CD4-positive, alpha-beta T cell treated with Interleukin-21 for 1 hour (primary cell): Measurements from ENCODE around the gene OSBPL10.
"Not testable (repeated sequence)": the region's sequence is repeated elsewhere in the genome, so short reads cannot be mapped to it uniquely, and the experiment has no call there.

Source experiments
- DNase-seq: peaks from one replicate; pipeline ENCODE4 v3.0.0-alpha.2; 2020

OSBPL10 gene

DNA sequence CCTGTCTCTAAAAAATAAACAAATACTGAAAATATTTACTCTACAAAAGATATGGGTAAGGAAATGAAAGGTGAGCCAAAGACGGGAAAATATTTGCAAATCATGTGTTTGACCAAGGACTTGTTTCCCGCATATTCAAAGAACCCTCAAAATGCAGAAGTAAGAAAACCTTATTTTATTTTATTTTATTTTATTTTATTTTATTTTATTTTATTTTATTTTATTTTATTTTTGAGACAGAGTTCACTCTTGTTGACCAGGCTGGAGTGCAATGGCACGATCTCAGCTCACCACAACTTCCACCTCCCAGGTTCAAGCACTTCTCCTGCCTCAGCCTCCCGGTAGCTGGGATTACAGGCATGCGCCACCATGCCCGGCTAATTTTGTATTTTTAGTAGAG is 11.9 kb upstream of the OSBPL10 start:
- not testable (repeated sequence) for DNase-seq

DNA sequence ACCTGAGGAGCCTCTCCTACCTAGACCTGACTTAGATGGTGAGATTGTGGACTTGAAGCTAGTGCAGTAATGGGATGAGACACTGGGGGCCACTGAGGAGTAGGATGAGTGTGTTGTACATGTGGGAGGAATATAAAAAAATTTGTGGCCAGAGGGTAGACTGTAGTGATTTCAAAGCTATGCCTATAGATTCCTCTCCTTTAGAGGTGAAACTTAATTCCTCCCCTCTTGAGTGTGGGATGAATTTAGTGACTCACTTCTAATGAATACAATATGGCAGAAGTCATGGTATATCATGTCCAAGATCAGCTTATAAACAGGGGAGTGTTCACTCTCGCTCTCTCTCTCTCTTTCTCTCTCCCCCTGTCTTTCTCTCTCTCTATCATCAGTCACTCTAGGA is 7.2 kb upstream of the OSBPL10 start:
- DNase-seq = no peak

DNA sequence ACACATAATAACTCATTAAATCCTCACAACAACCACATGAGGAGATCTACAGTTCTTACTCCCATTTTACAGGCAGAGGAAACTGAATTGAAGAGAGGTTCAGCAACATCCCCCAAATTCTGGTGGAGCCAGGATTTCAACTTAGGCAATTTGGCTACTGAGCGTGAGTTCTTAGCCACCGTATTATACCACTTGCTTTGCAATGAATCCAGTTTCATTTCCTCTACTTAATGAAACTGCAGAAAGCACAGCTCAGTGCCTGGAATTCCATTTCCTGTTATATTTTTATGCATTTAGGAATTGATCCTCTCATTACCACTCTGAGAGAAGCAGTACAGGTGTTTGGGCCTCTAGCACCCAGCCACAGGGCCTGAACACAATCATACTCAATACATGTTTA is 4.8 kb upstream of the OSBPL10 start:
- no peak for DNase-seq

DNA sequence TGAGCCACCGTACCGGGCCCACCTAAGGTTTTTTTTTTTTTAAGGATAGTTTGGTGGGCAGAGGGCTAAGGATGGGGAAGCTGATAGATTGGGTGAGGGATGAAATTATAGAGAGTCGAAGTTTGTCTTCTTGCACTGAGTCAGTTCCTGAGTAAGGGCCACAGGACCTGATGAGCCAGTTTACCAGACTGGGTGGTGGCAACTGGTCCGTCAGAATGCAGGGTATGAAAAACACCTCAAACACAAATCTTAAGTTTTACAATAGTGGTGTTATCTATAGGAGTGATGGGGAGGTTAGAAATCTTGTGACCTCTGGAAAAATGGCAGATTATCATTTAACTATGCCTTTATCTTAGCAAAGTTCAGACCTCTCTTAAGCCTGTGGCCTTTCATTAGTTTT is 3.3 kb upstream of the OSBPL10 start:
- DNase-seq = no peak

DNA sequence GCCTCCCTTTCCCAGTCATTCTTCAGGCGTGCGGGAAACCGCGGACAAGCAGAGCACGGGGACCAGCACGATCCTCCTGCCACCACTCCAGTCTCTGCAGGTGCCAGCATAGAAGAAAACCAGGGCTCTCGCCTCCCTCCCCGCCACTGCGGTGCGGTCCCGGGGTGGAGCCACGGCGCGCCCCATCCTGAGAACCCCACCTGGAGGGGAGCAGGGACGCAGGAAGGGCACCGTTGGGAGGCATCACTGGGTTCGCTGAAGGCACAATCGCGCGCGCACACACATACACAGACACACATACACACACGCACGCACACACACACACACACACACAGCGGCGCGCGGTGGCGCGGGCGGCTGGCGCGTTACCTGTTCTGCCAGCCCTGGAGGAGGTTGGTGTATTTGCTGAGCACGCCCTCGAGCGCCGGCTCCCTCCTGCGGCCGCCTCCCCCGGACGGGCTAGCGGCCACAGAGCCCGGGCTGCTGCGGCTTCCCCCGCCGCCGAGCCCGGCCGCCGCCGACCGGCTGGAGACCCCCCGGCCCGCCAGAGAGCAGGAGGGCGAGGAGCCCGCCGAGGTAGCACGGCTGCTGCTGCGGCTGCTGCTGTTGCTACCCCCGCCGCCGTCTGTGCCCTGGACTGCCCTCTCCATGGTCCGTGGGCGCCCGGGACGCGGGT is 394 bp downstream of the OSBPL10 start:
- peak; percentile 12 for DNase-seq

DNA sequence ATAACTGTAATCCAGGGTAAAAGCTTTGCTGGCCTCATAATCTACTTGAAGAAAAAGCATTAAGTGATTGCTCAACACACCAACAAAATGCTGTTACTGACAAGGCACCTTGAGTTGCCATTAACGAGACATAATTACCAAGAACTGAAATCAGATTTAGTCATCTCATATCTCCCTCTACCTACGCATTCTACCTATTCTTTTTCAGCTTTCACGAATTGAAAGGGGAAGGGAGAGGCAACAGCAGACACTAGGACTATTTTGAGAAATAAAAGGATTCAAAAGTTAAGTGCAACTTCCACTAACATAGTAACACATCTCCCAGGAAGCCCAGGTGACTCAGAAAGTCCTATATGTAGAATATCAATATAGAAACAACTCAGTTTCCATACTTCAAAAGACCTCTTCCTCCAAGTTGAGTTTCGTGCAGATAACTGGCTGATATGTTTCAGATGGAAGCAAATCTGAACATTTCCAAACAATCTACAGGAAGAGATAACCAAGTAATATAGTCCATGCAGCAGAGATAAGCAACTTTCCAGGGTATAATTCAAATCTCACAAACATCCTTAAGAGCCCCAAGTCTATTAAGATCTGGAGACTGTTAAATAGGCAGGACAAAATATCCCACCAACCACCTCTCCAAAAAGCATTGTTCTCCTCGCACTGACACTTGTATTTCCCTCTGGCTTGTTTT is 1.9 kb downstream of the OSBPL10 start:
- DNase-seq = no peak

DNA sequence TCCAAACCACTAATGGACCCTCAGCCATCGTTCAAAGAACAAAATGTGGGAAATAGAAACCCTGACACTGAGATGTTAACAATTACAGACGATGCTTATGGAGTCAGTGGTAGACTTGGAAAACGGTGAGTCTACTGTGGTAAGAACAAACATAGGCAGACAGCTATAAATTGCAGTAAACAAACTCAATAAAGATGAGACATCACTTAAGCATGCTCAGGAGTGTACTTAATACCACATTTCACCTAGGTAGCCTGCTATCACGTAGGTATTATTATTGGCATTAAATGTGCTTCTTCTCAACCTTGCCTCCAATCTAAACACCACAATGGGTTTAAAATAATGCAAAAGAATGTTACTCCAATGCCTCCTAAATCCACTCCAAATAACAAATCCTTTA is 2.5 kb downstream of the OSBPL10 start:
- DNase-seq = no peak

DNA sequence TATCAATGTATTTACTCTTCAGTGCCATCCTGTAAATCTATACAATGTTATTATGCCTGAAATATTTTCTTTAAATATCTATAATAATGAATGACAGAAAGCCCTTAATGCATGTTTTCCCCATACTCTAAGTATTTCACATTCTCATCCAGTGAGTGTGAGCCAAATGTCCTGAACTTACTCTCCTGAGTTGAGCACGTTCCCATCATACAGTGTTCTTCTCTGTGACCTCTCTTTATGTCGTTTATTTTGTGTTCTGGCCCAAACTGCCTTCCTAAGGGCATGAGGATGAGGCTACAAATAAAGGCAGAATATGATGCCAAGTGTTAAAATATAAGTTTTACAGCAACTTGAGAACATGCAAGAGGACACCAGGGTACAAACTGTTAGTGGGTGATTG is 3.3 kb downstream of the OSBPL10 start:
- DNase-seq = no peak

- DNase-seq = no peak
These were observed 4.8 kb downstream of the OSBPL10 start for GRCh38 chr3:31976302-31976701.

- DNase-seq = no peak
These were observed 6.1 kb downstream of the OSBPL10 start for GRCh38 chr3:31974964-31975363.

DNA sequence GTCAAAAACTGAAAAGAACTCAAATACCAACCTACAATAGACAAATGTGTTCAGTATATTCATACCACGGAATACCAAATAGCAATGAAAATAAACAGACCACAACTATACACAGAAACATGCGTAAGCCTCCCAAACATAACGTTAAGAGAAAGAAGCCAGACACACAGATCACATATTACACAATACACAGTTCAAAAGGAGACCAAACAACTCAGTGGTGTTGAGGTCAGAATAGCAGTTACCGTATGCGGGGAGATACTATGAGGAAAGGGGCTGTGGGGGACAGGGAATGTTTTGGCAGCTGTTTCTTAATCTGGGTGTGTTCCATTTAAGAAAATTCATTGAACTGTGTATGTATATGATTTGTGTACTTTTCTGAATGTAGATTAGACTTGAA is 6.6 kb downstream of the OSBPL10 start:
- no peak for DNase-seq

- DNase-seq = no peak
These were observed 7.2 kb downstream of the OSBPL10 start for GRCh38 chr3:31973837-31974236.

DNA sequence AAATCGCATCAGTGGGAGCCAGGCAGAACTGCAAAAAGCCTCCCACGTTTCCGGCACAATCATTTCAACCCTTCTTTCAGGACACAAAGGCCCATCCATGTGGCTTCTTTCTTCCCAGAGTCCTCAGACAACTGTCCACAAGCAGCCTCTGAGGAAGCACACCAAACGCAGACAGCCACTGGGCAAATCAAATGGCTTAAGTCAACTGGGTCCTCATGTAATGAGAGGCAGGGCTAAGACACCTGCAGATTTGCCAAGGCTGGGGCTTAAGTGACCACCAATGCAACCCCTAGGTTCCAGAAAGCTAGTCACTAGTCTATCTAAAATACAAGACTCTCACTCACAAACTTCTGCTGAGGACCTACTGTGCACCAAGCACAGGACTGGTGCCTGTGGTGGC is 8.0 kb downstream of the OSBPL10 start:
- no peak for DNase-seq

GRCh38 chr3:31971607-31972006 is 9.5 kb downstream of the OSBPL10 start:
- no peak for DNase-seq

DNA sequence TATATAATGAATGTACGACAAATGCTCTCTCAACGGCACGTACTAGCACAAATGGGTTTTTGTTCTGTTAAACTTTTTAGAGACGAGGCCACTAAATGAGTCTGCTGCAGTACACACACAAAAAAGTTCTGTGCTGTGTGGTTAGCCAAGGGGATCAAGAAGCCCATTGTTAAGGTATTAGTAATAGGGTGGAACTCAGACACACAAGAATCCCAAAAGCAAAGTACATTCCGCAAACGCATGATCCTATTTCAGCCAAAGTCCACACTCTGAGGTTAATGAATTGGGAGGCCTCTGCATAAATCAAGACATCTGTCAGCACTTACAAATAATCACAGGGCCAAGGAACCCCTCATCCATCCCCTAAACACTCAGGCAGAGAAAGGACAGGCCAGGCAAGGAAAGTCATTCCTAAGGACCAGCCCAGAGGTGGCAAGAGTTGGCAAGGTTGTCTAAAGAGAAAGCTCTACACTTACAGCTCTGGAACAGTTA is 12.1 kb downstream of the OSBPL10 start:
- DNase-seq = no peak

DNA sequence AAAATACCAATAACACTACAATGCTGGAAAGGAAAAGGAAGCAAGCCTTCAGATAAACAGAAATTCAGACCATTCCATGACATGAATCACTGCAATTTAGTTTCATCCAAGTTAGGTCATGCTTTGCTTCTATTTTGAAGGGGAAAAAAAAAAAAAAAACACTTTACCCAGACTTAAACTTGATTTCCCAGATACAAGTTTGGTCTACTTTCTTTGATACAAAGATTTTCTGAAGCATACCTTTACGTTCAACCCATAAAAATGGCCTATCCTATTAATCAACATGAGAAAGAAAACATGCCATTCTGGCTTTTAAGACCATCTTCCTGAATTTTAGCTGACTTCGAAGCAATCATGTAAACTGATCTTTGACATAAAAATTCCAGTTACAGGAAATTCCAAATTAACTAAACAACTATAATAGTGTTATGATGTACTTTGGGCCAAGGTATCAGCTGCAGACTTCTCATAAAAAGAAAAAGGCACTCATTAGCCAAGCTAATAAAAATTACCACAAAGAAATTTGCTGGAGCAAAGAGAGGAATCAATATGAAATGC is 12.6 kb downstream of the OSBPL10 start:
- DNase-seq = no peak

DNA sequence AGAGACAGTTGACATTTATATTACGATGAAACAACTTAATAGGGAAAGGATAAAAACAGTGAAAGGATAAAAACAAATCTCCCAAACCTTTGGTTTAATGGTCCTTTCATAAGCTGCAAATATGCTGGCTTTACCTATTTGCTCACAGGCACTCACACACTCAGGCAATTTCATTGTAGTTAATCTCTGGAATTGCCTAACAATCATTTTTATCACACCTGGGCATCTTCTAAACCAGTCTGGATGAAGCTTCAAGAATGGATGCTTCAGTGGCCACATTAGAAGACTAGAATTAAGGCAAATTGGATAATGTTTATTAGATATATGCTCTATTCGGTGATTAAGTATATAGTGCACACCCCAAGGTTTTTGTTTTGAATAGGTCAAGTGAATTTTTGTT is 13.5 kb downstream of the OSBPL10 start:
- no peak for DNase-seq

- no peak for DNase-seq
These were observed 14.0 kb downstream of the OSBPL10 start for GRCh38 chr3:31966978-31967591.

- no peak for DNase-seq
These were observed 18.3 kb downstream of the OSBPL10 start for GRCh38 chr3:31962801-31963205.

- DNase-seq = no peak
These were observed 20.1 kb downstream of the OSBPL10 start for GRCh38 chr3:31960793-31961431.

GRCh38 chr3:31959951-31960792 is 20.9 kb downstream of the OSBPL10 start:
- DNase-seq = no peak

GRCh38 chr3:31959251-31959650 is 21.8 kb downstream of the OSBPL10 start:
- DNase-seq = no peak
